ENCODE measurements around the gene SND1.

DNA sequence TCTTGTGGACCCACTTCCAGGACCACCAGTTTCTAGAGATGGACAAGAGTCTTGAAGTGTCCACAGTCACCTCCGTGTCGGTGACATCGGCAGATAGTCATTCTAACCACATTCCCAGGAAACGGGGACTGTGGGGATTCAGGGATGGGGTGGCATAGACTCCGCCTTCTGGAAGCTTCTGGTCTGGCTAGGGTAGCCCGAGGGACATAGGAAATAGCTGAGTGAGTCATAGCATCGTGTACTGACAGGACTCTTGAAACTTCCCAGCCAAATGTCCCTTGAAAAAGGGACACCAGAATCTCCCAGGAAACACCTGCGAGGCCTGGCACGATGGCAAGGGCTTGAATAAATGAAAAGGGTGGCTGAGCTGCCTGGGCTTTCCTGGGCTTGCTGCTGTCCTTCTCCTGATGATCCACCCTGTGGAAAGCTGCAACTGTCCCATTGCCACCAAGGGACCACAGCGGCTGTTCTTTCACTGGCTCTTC, 463.4 kb downstream of the SND1 start:
- TF ChIP-seq, protein P1, sequence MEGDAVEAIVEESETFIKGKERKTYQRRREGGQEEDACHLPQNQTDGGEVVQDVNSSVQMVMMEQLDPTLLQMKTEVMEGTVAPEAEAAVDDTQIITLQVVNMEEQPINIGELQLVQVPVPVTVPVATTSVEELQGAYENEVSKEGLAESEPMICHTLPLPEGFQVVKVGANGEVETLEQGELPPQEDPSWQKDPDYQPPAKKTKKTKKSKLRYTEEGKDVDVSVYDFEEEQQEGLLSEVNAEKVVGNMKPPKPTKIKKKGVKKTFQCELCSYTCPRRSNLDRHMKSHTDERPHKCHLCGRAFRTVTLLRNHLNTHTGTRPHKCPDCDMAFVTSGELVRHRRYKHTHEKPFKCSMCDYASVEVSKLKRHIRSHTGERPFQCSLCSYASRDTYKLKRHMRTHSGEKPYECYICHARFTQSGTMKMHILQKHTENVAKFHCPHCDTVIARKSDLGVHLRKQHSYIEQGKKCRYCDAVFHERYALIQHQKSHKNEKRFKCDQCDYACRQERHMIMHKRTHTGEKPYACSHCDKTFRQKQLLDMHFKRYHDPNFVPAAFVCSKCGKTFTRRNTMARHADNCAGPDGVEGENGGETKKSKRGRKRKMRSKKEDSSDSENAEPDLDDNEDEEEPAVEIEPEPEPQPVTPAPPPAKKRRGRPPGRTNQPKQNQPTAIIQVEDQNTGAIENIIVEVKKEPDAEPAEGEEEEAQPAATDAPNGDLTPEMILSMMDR (IDR thresholded peaks at IDR 0.05), result no peak
- TF ChIP-seq POLR2A (IDR thresholded peaks at IDR 0.05), result no peak

Measured in right lobe of liver (tissue), 4 donors.